Heart left ventricle (tissue), 16 donors: ENCODE results near the gene LINGO3. TPM values are rescaled to one million over a fixed set of nuclear protein-coding genes. Genes with fewer than 3 reads are reported as not detected.

Source experiments
- ATAC-seq, 4 donors: fragments of 200-7000 bp; cut with Tn5 transposase; one replicate each; pipeline ENCODE4 v1.9.1; 2020 to 2022; ENCODE audit warnings: moderate library complexity in 4 of 4, mild to moderate bottlenecking in 3 of 4, moderate number of reproducible peaks in 1 of 4
- DNase-seq, 5 donors: peaks; one replicate each; pipeline ENCODE4 v3.0.0-alpha.2; 2020
- H3K27ac ChIP-seq, 12 donors: fragments of 200-600 bp; sonication (generic) in 4 of 12; one replicate each; pipeline versions ENCODE4 v1.5.0 to v1.8.0; 2016 to 2022; ENCODE audit warnings: mild to moderate bottlenecking in 2 of 12
- H3K27me3 ChIP-seq, 9 donors: fragments of 200-600 bp; sonication (generic) in 2 of 9; one replicate each; pipeline versions ENCODE4 v1.5.1 to v1.8.0; 2016 to 2022; ENCODE audit warnings: mild to moderate bottlenecking in 3 of 9
- H3K36me3 ChIP-seq, 9 donors: fragments of 200-600 bp; sonication (generic) in 2 of 9; one replicate each; pipeline versions ENCODE4 v1.5.0 to v1.8.0; 2018 to 2022; ENCODE audit warnings: mild to moderate bottlenecking in 2 of 9
- H3K4me1 ChIP-seq, 12 donors: fragments of 200-600 bp; sonication (generic) in 4 of 12; one replicate each; pipeline versions ENCODE4 v1.5.0 to v1.8.0; 2016 to 2022; ENCODE audit warnings: mild to moderate bottlenecking in 3 of 12
- H3K4me3 ChIP-seq, 12 donors: fragments of 200-600 bp; sonication (generic) in 4 of 12; one replicate each; pipeline versions ENCODE4 v1.5.0 to v1.8.0; 2017 to 2022; ENCODE audit warnings: mild to moderate bottlenecking in 9 of 12, moderate library complexity in 4 of 12
- H3K9me3 ChIP-seq, 12 donors: fragments of 200-600 bp; sonication (generic) in 4 of 12; one replicate each; pipeline versions ENCODE4 v1.5.0 to v1.8.0; 2016 to 2022; ENCODE audit warnings: mild to moderate bottlenecking in 1 of 12
- CTCF ChIP-seq, 12 donors: fragments of 200-600 bp; sonication (generic) in 4 of 12; IDR thresholded peaks; one replicate each; pipeline versions ENCODE4 v1.5.0 to v1.8.0; 2018 to 2022; ENCODE audit warnings: antibody characterized with exemption in 12 of 12, mild to moderate bottlenecking in 5 of 12
- POLR2A ChIP-seq, 2 donors: fragments of 450-650 bp; IDR thresholded peaks; one replicate each; pipeline ENCODE4 v1.6.1; 2017; ENCODE audit warnings: antibody characterized with exemption in 2 of 2, mild to moderate bottlenecking in 2 of 2, moderate library complexity in 2 of 2
- WGBS, 4 donors: extraction: QIAGEN DNeasy Blood & Tissue Kit in 2 of 4; methylation state at CpG; one replicate each; pipeline versions ENCODE4 v1.1.5 to v1.1.7; 2013 to 2018; 5-methylcytosine and 5-hydroxymethylcytosine counted together
- intact Hi-C, 10 donors: fragments of 100-400 bp; cut with DNase I; formaldehyde crosslinking; loops; one replicate each; pipeline versions ENCODE4 v1.11.1 to v1.14.2; 2022
- polyA plus RNA-seq, 2 donors: library from polyadenylated mRNA; stranded (reverse); fragments of 200-250 nt; gene quantifications; one replicate each; pipeline ENCODE4 v1.2.3, GENCODE V29; 2013
- total RNA-seq, 9 donors: library from RNA; depleted of rRNA in 2 of 9; stranded (reverse); fragments of >200 nt in 2 of 9; fragmentation: NEBNext Ultra II Directional in 3 of 9; extraction: Animal tissue kit (Norgen Biotek cat#: 25700) in 3 of 9; gene quantifications; one replicate each; pipeline versions ENCODE4 v1.1.0 to v1.2.4, GENCODE V29; 2016 to 2023
- donor health status: ischemic (EF 13 %, LVEDD 7.1; RV severe dilation, severe dysfunction).
- donor health status: healthy with polysubstance abuse.
- donor health status: DM: no; HTN: yes; CAD: no.
- donor health status: DM: no; HTN: no; CAD: no.
- donor health status: ischemic (EF 25% LVEDD 6.9; RV normal size, moderate dysfunction).
- donor health status: ischemic (EF 25% LVEDD 5.7; RV mildly dilated, moderate dysfunction).
- donor health status: healthy.
- donor health status: DM: yes; HTN: yes; CAD: no.
- donor health status: ischemic (EF 35%, LVEDD 5.7; RV mildly dilated, moderate dysfunction).
- donor health status: nonischemic (EF 11% LVEDD 7.7; RV severe dilation, severe dysfunction).
- donor health status: DM: yes; HTN: yes; CAD: no.
- donor health status: PGD.
- donor health status: ischemic (EF 29% LVEDD 5.4; RV normal size, mild dysfunction).
- donor health status: nonischemic (EF 23%, LVEDD 6.1; RV moderate dilation, normal function).

The LINGO3 gene
- total and polyA plus RNA-seq, 11 donors = 0.50 TPM; not detected in 10

GRCh38 chr19:2338751-2339643, 31.0 kb upstream of the LINGO3 start:
- no peak overlapping the region for H3K27ac ChIP-seq
- no peaks in the 10 kb centered on the region for H3K4me1 ChIP-seq
- 96 to 97% (median 96%) methylated on average over 37 to 54 of the region's 54 CpGs for WGBS, 4 donors
- H3K9me3 ChIP-seq = no peaks in the 10 kb centered on the region
- intact Hi-C loops = no loop called here
- TF ChIP-seq CTCF (IDR thresholded peaks at IDR 0.05) (no peak), POLR2A (IDR thresholded peaks at IDR 0.05) (no peak)
- no peak overlapping the region for H3K4me3 ChIP-seq
- DNase-seq (no peak), ATAC-seq (no peak)
- H3K27me3 ChIP-seq = no peaks in the 10 kb centered on the region
- peaks cover 0 to 55% (median 23%) of the 10 kb centered on the region in 9 donors for H3K36me3 ChIP-seq

GRCh38 chr19:2338055-2338615, 30.2 kb upstream of the LINGO3 start:
- Histone ChIP-seq H3K27ac (no peak overlapping the region), H3K9me3 (no peaks in the 10 kb centered on the region), H3K4me3 (no peak overlapping the region), H3K36me3 (peaks cover 0 to 50% (median 23%) of the 10 kb centered on the region in 9 donors), H3K4me1 (peaks cover 0 to 8% (median 2%) of the 10 kb centered on the region in 12 donors), H3K27me3 (no peaks in the 10 kb centered on the region)
- TF ChIP-seq CTCF (IDR thresholded peaks at IDR 0.05) = no peak
- TF ChIP-seq POLR2A (IDR thresholded peaks at IDR 0.05) = no peak
- intact Hi-C loops = no loop called here
- ATAC-seq = no peak
- DNase-seq = no peak
- WGBS, 4 donors = 94 to 97% (median 97%) methylated on average over 9 to 21 of the region's 21 CpGs

GRCh38 chr19:2337329-2337707, 29.4 kb upstream of the LINGO3 start:
- Histone ChIP-seq H3K4me1 (peaks cover 0 to 14% (median 6%) of the 10 kb centered on the region in 12 donors), H3K27ac (no peak overlapping the region), H3K36me3 (peaks cover 0 to 43% (median 21%) of the 10 kb centered on the region in 9 donors), H3K4me3 (no peak overlapping the region), H3K9me3 (no peaks in the 10 kb centered on the region), H3K27me3 (no peaks in the 10 kb centered on the region)
- TF ChIP-seq CTCF (IDR thresholded peaks at IDR 0.05) (no peak), POLR2A (IDR thresholded peaks at IDR 0.05) (no peak)
- WGBS, 4 donors = 75 to 82% (median 80%) methylated on average over 16 to 19 of the region's 19 CpGs
- DNase-seq (no peak), ATAC-seq (peak in 1 of 4 donors; percentile 10)
- intact Hi-C loops = no loop called here
